IPS-18c (cell line): ENCODE measurements around the gene PNPO.

Source experiments
- H3K4me3 ChIP-seq: 2 replicates; pipeline ENCODE4 v1.7.0; 2013; ENCODE audit warnings: low read depth, mild to moderate bottlenecking, low read length, moderate library complexity; ENCODE audit not compliant: insufficient read depth
- H3K9me3 ChIP-seq: one replicate; pipeline ENCODE4 v1.6.1; 2013; ENCODE audit warnings: mild to moderate bottlenecking, low read length, moderate library complexity; ENCODE audit not compliant: control insufficient read depth, insufficient read depth

The PNPO gene

GRCh38 chr17:47959825-47960655 is 18.7 kb downstream of the PNPO start:
- Histone ChIP-seq H3K4me3 (no peak overlapping the region), H3K9me3 (no peaks in the 10 kb centered on the region)

- Histone ChIP-seq H3K9me3 (no peaks in the 10 kb centered on the region), H3K4me3 (no peak overlapping the region)
Measured at GRCh38 chr17:47961406-47961805, 20.0 kb downstream of the PNPO start.

- Histone ChIP-seq H3K9me3 (no peaks in the 10 kb centered on the region), H3K4me3 (no peak overlapping the region)
Measured at GRCh38 chr17:47962901-47963300, 21.5 kb downstream of the PNPO start.

GRCh38 chr17:47964856-47965255 is 23.5 kb downstream of the PNPO start:
- Histone ChIP-seq H3K9me3 (no peaks in the 10 kb centered on the region), H3K4me3 (no peak overlapping the region)

GRCh38 chr17:47966079-47966519 is 24.7 kb downstream of the PNPO start:
- no peak overlapping the region for H3K4me3 ChIP-seq
- no peaks in the 10 kb centered on the region for H3K9me3 ChIP-seq

- Histone ChIP-seq H3K4me3 (no peak overlapping the region), H3K9me3 (no peaks in the 10 kb centered on the region)
Measured at GRCh38 chr17:47967607-47968252, 26.4 kb downstream of the PNPO start.

- H3K9me3 ChIP-seq, result no peaks in the 10 kb centered on the region
- H3K4me3 ChIP-seq, result no peak overlapping the region
Measured at GRCh38 chr17:47968836-47969235, 27.5 kb downstream of the PNPO start.

- Histone ChIP-seq H3K9me3 (no peaks in the 10 kb centered on the region), H3K4me3 (no peak overlapping the region)
Measured at GRCh38 chr17:47969930-47970724, 28.8 kb downstream of the PNPO start.

- peak within 1 kb of the TSS; percentile 77 for H3K4me3 ChIP-seq
- H3K9me3 ChIP-seq, result no peaks in the 10 kb centered on the region
Measured at GRCh38 chr17:47970725-47971499, 29.5 kb downstream of the PNPO start, which contains the start of gene CDK5RAP3. Gene CDK5RAP3, plus strand, starts transcription at chr17:47971113. Its CDS starts 34 bp downstream, at chr17:47971147.

- Histone ChIP-seq H3K4me3 (no peak overlapping the region), H3K9me3 (no peaks in the 10 kb centered on the region)
Measured at GRCh38 chr17:47973541-47973940, 32.2 kb downstream of the PNPO start.

GRCh38 chr17:47975189-47975822 is 33.9 kb downstream of the PNPO start:
- Histone ChIP-seq H3K4me3 (no peak overlapping the region), H3K9me3 (no peaks in the 10 kb centered on the region)

- H3K4me3 ChIP-seq, result no peak overlapping the region
- no peaks in the 10 kb centered on the region for H3K9me3 ChIP-seq
Measured at GRCh38 chr17:47975823-47976205, 34.4 kb downstream of the PNPO start.

GRCh38 chr17:47978324-47978723 is 37.0 kb downstream of the PNPO start:
- no peak overlapping the region for H3K4me3 ChIP-seq
- no peaks in the 10 kb centered on the region for H3K9me3 ChIP-seq

GRCh38 chr17:47980541-47980940 is 39.2 kb downstream of the PNPO start:
- H3K4me3 ChIP-seq, result no peak overlapping the region

GRCh38 chr17:47981462-47981861 is 40.1 kb downstream of the PNPO start:
- Histone ChIP-seq H3K9me3 (no peaks in the 10 kb centered on the region), H3K4me3 (no peak overlapping the region)

More at GRCh38 chr17:47980541-47980940, 39.2 kb downstream of the PNPO start:
- H3K9me3 ChIP-seq, result no peaks in the 10 kb centered on the region

- Histone ChIP-seq H3K9me3 (no peaks in the 10 kb centered on the region), H3K4me3 (no peak overlapping the region)
Measured at GRCh38 chr17:47982091-47982617, 40.8 kb downstream of the PNPO start.
